T-helper 22 cell (primary cell): ENCODE results near the gene TRAF7.
"Not testable (repeated sequence)": the region's sequence is repeated elsewhere in the genome, so short reads cannot be mapped to it uniquely, and the experiment has no call there.

Source experiments
- DNase-seq: peaks from one replicate; pipeline ENCODE4 v3.0.0-alpha.2; 2020; ENCODE audit warnings: low read depth

TRAF7 gene

GRCh38 chr16:2199621-2200139 is 44.1 kb downstream of the TRAF7 start:
- no peak for DNase-seq

DNA sequence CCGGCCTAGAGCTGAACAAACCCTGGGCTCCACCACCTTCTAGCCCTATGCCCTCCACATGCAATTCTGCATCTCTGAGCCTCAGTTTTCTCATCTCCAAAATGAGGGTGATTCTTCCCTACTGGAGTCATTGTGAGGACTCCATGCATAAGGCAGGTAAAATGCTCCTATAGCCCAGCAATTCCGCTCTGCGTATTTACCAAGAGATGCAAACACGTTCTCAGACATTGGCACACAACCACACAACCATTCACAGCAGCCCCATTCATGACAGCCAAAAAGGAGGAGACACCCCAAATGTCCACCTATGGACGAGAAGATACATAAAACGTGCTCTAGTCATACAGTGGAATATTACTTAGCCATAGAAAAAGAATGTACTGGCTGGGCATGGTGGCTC is 44.7 kb downstream of the TRAF7 start:
- no peak for DNase-seq

DNA sequence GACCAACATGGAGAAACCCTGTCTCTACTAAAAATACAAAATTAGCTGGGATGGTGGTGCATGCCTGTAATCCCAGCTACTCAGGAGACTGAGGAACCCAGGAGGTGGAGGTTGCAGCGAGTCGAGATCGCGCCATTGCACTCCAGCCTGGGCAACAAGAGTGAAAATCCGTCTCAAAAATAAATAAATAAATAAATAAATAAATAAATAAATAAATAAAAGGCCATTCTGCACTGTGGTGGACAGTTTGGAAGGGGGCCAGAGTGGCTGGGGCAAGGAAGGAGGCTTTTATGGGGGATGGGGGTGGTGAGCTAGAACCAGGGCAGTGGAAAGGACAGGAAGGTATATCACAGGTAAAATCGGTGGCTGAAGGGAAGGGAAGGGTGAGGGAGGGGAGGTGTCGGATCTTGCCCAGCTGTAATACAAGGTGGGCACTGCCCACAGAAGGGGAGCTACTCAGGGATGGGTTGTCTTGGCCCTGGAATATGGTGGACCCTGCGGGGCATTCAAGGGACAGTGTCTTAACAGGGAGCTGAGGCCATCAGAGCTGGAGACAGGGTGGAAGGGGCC is 47.6 kb downstream of the TRAF7 start:
- not testable (repeated sequence) for DNase-seq

DNA sequence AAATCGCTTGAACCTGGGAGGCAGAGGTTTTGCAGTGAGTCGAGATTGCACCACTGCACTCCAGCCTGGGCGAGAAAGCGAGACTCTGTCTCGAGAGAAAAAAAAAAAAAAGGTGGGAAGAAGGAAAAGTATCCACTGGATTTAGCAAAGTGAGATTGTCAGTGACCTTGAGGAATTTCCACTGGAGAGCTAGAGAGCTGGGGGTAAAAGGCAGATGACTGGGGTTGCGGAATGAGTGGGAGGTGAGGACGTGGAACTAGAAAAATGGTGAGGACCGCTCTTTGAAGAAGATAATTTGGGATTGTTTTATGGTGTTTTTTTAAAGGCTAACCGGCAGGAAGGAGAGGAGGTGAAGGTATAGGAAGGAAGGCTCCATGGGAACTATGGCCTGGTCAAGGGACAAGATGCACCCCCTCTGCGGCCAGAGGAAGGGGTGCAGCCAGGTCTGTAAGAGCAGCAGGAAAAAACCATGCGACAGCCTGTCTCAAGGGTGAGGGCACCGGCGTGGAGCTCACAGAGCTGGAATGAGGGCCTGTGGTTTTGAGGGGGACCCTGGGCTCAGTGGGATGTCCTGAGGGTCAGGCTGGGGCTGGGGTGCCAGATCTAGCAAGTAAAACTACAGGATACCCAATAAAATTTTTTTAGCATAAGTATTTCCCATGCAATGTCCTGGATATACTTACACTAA is 49.0 kb downstream of the TRAF7 start:
- DNase-seq, result no peak

DNA sequence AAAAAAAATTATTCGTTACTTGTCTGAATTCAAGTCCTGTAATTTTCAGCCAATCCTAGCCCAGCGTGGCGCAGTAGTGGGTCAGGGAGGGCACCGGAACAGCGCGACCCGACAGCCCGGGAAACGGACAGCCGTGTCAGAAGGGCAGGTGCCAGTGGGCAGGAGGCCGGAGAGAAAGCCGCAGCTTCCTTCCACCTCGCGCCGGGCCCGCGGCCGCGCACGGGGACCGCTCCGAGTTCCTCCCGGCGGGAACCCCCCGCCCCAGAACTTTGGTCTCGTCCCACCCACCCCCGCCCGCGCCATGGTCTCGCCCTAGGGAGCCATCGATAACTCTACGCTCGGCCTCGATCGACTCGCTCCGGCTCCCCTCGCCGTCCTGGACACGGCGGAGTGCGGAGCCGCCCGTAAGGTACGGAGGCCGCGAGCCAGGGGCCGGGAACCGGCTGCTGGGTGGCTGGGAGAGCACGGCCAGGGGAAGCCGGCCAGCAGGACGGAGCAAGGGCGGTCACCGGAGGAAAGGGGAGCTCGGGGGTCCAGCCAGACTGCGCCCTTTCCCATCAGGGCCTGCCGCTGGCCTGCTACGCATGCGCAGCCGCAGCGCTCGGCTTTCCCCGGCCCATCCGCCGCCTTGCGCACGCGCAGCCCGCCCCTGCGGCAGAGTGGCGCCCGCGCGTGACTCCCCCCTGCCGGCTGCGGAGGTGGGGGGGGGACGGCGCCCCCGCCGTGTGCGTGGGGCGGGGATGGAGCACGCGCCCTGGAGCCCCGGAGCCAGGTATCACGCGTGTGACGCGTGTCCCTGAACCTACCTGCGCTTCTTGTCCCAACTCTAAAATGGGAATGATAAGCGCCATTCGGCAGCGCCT is 49.8 kb downstream of the TRAF7 start, which contains the start of gene MLST8:
Gene MLST8 (plus strand): TSS at position 351 of the 863 bp plus-strand sequence. CDS start 632 bp downstream, outside the sequence.
- DNase-seq, result peak; percentile 87

- DNase-seq, result no peak
These were observed 50.4 kb downstream of the TRAF7 start for GRCh38 chr16:2205967-2206313.

GRCh38 chr16:2206420-2206779 is 50.8 kb downstream of the TRAF7 start:
- no peak for DNase-seq

DNA sequence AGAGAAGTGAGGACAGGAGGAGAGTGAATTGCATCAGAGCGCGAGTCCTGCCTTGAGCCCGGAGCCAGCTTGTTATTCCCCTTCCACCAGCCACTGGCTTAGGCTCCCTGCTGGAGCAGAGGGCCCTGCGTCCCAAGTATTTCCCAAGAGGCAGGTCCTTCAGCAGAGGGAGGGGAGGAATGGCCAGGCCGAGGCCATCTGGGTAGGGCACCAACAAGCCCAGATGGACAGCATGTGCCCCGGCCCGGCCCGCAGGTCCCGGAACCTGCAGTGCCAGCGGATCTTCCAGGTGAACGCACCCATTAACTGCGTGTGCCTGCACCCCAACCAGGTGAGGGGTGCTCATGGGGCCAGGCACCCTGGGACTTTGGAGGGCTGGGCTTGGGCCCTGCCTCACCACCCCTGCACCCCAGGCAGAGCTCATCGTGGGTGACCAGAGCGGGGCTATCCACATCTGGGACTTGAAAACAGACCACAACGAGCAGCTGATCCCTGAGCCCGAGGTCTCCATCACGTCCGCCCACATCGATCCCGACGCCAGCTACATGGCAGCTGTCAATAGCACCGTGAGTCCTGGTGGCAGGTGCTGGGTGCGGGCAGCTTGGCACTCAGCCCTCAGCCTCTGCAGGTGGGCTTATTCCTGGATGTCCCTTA is 51.3 kb downstream of the TRAF7 start:
- DNase-seq, result no peak

- no peak for DNase-seq
These were observed 52.3 kb downstream of the TRAF7 start for GRCh38 chr16:2207872-2208271.

DNA sequence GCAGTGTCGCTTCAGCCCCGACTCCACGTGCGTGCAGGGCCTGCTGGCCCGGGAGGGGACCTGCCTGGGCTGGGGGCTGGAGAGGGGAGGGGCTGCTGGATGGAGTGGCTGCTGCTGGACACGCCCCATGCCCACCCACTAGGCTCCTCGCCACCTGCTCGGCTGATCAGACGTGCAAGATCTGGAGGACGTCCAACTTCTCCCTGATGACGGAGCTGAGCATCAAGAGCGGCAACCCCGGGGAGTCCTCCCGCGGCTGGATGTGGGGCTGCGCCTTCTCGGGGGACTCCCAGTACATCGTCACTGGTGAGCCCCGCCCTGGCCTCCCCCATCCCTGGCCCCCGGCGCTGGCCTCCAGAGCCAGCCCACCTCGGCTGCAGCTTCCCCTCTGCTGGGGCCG is 52.7 kb downstream of the TRAF7 start:
- no peak for DNase-seq

DNA sequence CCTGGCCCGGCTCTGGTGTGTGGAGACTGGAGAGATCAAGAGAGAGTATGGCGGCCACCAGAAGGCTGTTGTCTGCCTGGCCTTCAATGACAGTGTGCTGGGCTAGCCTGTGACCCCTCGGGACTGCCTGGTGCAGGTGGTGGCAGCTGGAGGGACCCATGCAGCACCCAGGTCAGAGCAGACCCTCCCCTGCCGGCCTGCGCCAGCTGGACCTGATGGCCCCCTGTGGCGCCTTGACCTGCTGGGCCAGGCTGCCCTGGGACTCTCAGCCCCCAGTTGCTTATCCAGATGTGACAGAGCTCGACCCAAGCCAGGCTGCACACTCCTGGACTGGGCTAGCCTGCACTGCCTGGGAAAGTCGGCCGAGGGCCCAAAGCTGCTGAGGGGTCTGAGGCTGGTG is 53.2 kb downstream of the TRAF7 start:
- DNase-seq, result no peak

- no peak for DNase-seq
These were observed 53.9 kb downstream of the TRAF7 start for GRCh38 chr16:2209258-2210008.

GRCh38 chr16:2210009-2210332 is 54.4 kb downstream of the TRAF7 start:
- no peak for DNase-seq

- DNase-seq, result no peak
These were observed 55.1 kb downstream of the TRAF7 start, which contains the start of gene BRICD5 for GRCh38 chr16:2210386-2211365. TSS of gene BRICD5 (minus strand) at chr16:2210863. CDS start at chr16:2210833, 30 bp downstream.

- DNase-seq, result no peak
These were observed 56.4 kb downstream of the TRAF7 start for GRCh38 chr16:2211923-2212347.

DNA sequence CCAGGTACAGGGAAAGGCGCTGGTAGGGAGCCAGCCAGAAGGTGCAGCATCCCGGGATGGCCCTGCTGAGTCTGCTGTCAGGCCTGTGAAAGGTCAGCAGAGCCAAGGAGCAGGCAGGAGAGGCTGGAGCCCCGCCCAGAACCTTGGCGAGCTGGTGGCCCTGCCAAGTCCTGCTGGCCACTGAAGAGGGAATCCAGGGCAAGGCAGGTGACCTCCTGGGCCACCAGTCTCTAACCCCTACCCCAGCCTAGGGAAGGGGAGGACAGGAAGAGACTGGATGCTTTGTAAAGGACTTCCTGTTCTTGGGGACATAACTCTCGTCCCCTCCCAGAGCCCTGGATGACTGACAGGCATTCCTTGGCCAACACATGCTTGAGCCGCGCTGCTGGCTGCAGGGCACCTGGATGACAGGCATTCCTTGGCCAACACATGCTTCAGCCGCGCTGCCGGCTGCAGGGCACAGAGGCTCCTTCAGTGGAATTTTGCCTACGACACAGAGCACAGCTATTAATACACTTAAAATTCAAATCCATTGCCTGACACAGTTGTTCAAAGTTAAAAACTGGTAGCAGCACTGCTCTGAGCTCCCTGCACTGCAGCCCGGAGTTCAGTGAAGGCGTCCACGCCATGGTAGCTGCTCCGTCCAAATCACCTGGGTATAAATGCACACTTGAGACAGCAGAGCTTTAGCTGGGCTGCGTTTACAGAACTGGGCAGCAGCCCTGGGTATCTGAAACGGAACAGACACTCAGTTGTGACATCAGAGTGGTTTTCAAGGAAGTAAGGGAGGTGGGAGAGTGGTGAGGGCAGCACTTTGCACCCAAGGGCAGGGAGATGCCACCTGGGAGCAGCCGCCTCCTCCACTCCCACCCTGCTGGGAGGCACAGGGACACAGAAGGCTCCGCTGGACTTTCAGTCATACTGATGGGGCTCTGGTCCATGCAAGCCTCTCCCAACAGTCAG is 57.1 kb downstream of the TRAF7 start:
- no peak for DNase-seq

- no peak for DNase-seq
These were observed 58.5 kb downstream of the TRAF7 start for GRCh38 chr16:2213817-2214718.

GRCh38 chr16:2214719-2214968 is 59.1 kb downstream of the TRAF7 start, which contains the start of gene PGP:
TSS of gene PGP (minus strand) at chr16:2214840. CDS start at chr16:2214777, 63 bp downstream.
- no peak for DNase-seq
